GM19328 (cell line): ENCODE data around the gene ASB14.

Experiments
- ATAC-seq: cut with Tn5 transposase; IDR thresholded peaks from one replicate; pipeline ENCODE4 v1.9.1; 2021; ENCODE audit warnings: mild to moderate bottlenecking, moderate library complexity; ENCODE audit not compliant: unreplicated experiment

ASB14 gene

GRCh38 chr3:57261929-57262328 lies 30.6 kb downstream of the ASB14 start:
- ATAC-seq = no peak

GRCh38 chr3:57261119-57261518 lies 31.4 kb downstream of the ASB14 start:
- ATAC-seq = no peak

- no peak for ATAC-seq
Measured at GRCh38 chr3:57257678-57258077, 34.8 kb downstream of the ASB14 start.

- no peak for ATAC-seq
Measured at GRCh38 chr3:57256844-57257243, 35.6 kb downstream of the ASB14 start.

- no peak for ATAC-seq
Measured at GRCh38 chr3:57252404-57252803, 40.1 kb downstream of the ASB14 start.

GRCh38 chr3:57244946-57245345 lies 47.5 kb downstream of the ASB14 start:
- ATAC-seq = no peak

- no peak for ATAC-seq
Measured at GRCh38 chr3:57234613-57235575, 57.6 kb downstream of the ASB14 start.

- no peak for ATAC-seq
Measured at GRCh38 chr3:57233799-57234198, 58.7 kb downstream of the ASB14 start.

GRCh38 chr3:57230006-57230405 lies 62.5 kb downstream of the ASB14 start:
- ATAC-seq = no peak

GRCh38 chr3:57227930-57228751 lies 64.3 kb downstream of the ASB14 start:
- peak; percentile 39 for ATAC-seq

- peak; percentile 81 for ATAC-seq
Measured at GRCh38 chr3:57227204-57227929, 65.1 kb downstream of the ASB14 start, which contains the start of gene APPL1. TSS of gene APPL1 (plus strand) at chr3:57227729. CDS start at chr3:57227884, 155 bp downstream.

- no peak for ATAC-seq
Measured at GRCh38 chr3:57226176-57226575, 66.3 kb downstream of the ASB14 start.

- ATAC-seq = no peak
Measured at GRCh38 chr3:57224856-57225255, 67.6 kb downstream of the ASB14 start.

GRCh38 chr3:57221883-57222282 lies 70.6 kb downstream of the ASB14 start:
- no peak for ATAC-seq
